Neural cell (in vitro differentiated cells): ENCODE data around the gene DIAPH2.

Experiments
- EZH2 ChIP-seq: fragments of 200-600, 300-800 bp; shearing (Covaris generic), sonication (generic); IDR thresholded peaks from 2 replicates; pipeline ENCODE4 v1.6.1; 2014; ENCODE audit warnings: antibody characterized with exemption, low read length, borderline replicate concordance, mild to moderate bottlenecking; ENCODE audit not compliant: insufficient read depth, poor library complexity, severe bottlenecking
- POLR2AphosphoS5 ChIP-seq: IDR thresholded peaks from 2 replicates; pipeline ENCODE4 v1.6.1; 2012
- TAF1 ChIP-seq: IDR thresholded peaks from 2 replicates; pipeline ENCODE4 v1.6.1; 2012; ENCODE audit warnings: low read depth
- TF ChIP-seq, protein P1 (sequence below): fragments of 450-650 bp; IDR thresholded peaks from 2 replicates; pipeline ENCODE4 v1.5.1; 2014; ENCODE audit warnings: antibody characterized with exemption, mild to moderate bottlenecking, moderate library complexity; ENCODE audit not compliant: poor library complexity, severe bottlenecking

DNA sequence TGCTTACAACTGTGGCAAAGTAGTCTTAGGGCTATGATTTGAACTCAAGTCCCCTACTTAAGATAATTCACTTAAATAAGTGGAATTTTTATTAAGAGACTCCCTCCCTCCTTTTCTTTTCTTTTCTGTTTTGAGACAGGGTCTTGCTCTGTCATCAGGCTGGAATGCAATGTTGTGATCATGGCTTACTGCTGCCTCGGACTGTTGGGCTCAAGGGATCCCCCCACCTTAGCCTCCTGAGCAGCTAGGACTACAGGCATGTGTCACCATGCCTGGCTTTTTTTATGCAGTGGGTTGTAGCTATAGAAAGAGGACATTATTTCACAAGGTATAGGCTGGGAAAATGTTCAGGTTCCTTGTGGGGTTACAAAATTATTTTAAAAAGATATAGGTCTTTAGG lies 19.2 kb downstream of the DIAPH2 start:
- TF ChIP-seq EZH2 = no peak
- TF ChIP-seq, protein P1, sequence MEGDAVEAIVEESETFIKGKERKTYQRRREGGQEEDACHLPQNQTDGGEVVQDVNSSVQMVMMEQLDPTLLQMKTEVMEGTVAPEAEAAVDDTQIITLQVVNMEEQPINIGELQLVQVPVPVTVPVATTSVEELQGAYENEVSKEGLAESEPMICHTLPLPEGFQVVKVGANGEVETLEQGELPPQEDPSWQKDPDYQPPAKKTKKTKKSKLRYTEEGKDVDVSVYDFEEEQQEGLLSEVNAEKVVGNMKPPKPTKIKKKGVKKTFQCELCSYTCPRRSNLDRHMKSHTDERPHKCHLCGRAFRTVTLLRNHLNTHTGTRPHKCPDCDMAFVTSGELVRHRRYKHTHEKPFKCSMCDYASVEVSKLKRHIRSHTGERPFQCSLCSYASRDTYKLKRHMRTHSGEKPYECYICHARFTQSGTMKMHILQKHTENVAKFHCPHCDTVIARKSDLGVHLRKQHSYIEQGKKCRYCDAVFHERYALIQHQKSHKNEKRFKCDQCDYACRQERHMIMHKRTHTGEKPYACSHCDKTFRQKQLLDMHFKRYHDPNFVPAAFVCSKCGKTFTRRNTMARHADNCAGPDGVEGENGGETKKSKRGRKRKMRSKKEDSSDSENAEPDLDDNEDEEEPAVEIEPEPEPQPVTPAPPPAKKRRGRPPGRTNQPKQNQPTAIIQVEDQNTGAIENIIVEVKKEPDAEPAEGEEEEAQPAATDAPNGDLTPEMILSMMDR = no peak
- TF ChIP-seq TAF1 = no peak
- no peak for TF ChIP-seq POLR2AphosphoS5
